TTC549 (cell line): ENCODE results near the gene MPP1.
A peak's percentile ranks its signal among the peaks of the same experiment; 100 is the strongest.

Experiments used
- FAIRE-seq: peaks from 2 replicates; lab custom pipeline; 2012; peaks lifted over from hg19 to GRCh38; lab: Jason Lieb, UNC

MPP1 gene

GRCh38 chrX:154775419-154776349 lies 29.6 kb downstream of the MPP1 start:
- FAIRE-seq = no peak

DNA sequence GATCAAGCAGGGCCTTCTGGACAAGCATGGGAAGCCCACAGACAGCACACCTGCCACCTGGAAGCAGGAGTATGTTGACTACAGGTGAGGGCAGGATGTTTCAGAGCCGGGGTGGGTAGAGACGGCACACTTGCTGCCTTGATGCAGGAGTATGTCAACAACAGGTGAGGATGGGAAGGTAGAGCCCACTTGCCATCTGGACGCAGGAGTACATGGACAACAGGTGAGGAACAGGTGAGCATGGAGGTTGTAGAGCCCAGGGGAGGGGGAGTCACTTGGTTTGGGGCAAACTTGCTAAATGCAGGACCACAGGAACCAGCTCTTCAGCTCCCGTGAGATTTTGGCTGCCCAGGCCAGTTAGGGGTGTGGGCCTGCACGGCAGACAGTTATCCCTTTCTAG lies 30.7 kb downstream of the MPP1 start:
- FAIRE-seq = no peak

DNA sequence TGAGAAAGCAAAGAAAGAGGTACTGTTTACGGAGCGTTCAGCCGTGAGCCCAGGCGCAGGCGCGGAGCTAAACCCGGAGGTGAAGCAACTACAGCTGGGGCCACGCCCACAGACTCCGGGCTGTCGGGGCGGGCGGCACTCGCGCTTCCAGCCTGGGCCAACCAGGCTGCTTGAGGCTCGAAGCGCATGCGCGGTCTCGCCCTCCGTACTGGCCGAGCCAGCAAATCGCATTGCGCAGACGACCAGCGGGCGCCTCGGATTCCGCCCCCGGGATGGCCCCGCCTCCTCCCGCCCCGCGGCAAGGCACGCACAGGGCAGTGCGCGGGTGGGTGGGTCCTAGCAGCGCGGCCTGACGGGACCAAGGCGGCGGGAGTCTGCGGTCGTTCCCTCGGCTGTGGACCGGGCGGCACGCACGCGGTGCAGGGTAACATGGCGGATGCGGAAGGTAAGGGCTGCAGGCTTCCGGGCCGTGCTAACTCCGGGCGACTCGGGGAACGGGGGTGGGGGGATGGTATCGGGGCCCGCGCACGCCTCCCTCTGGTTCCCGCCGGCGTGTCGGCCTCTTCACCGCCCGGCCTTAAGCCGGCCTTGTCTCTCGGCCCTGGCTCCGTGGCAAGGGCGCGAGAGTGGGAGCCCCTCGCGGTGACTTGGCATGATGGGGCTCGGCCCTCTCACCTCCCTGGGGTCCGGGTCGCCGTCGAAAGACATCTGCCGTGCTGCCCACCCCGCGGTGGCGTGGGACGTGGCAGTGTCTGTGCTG lies 42.6 kb downstream of the MPP1 start, which contains the start of gene DKC1:
TSS of gene DKC1 (plus strand) at position 328 of the 760 bp plus-strand sequence. CDS start at position 430, 102 bp downstream.
- FAIRE-seq = no peak

- FAIRE-seq = no peak
Observed at GRCh38 chrX:154761977-154762536, 43.2 kb downstream of the MPP1 start.

- no peak for FAIRE-seq
Observed at GRCh38 chrX:154758696-154759095, 46.6 kb downstream of the MPP1 start.

- no peak for FAIRE-seq
Observed at GRCh38 chrX:154751669-154752271, 53.5 kb downstream of the MPP1 start.

- FAIRE-seq = no peak
Observed at GRCh38 chrX:154751203-154751668, 54.0 kb downstream of the MPP1 start.

DNA sequence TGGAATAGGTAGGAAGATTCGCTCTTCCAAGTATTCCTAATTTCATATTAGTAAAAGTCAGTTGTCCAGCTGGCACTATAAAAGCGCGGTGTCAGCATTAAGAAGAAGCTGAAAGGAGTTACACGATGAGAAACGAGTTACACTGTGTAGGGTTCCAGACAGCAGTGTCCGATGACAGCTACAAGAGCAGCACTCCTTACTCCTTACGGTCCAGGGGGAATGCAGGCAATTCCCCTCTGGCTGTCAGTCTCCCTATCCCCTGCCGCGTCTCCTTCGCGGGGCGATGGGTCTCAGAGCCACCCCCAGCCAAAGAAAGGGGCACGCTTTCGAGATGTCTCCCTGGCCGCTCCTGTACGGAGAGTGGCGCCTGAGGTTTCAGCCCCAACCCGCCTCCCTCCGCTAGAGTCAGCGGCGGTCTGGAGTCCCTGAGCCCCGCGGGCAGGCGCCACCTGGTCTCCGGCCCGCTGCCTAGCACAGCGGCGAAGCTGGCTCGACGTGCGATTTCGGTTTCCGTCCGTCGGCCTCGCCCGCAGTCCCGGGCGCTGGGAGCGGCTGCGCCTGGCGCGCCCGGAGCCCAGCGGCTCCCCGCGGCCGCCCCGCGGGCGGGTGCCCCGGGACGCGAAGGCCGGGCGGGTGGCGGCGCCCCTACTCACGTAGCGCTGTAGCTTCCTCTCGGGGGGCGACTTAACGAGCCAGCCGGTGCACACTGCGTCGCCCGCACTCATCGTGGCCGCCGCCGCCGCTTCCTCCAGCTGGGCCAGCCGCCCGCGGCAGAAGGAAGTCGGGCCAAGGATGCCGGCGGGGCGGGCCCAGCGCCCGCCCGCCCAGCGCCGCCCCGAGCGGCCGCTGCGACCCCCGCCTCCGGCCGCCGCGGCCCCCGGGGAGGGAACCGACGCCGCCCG lies 54.7 kb downstream of the MPP1 start, which contains the start of gene GAB3:
TSS of gene GAB3 (minus strand) at position 777 of the 902 bp plus-strand sequence. CDS start at position 725, 52 bp downstream.
- FAIRE-seq = no peak

GRCh38 chrX:154749856-154750255 lies 55.4 kb downstream of the MPP1 start:
- no peak for FAIRE-seq

DNA sequence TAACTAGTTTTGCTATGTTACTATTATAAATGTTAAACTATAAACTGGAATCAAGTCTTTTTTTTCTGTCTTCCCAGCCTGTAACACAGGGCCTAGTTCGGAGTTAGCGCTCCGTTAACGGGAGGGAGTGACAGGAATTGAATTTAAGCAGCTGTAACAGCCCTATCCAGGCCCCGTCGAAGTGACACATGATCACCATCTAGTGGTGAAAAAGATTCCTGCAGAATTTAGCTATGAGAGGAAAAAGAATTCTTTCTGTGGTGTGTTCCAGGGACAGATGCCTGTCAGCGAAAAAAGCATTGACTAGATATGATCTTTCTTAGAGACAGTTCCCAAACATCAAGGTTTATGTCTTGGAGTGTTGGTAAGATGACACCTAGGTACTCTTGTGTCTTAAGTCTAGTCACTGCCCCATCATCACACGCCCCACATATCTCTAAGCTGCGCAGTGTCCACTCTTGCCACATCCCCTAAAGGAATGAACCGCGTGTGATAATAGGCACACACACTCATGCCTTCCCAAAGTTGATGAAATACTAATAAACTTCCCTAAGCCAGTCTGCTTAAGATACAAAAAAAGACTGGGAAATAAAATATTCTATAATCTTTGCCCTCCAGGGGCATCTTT lies 56.5 kb downstream of the MPP1 start:
- peak; percentile 23 for FAIRE-seq

GRCh38 chrX:154742613-154743012 lies 62.7 kb downstream of the MPP1 start:
- FAIRE-seq = no peak

DNA sequence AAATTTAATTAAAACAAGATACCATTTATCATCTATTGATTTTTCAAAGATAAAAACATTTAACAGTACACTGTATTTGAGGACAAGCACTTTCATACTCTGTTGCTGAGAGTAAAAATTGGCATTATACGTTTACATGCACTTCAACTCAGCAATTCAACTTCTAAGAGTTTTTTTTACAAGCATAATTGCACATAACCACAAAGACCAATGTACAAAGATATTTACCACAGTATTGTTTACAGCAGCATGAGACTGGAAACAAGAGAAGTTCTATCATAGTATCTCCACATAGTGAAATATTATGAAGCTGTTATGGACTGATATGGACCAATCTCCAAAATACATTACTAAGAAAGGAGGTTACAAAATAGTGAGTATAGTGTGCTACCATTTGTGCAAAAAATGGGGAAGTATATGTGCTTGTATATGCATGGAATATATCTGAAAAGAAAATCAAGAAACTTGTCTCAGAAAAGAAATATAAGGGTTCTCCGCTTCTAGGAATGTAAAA lies 65.3 kb downstream of the MPP1 start:
- FAIRE-seq = no peak

DNA sequence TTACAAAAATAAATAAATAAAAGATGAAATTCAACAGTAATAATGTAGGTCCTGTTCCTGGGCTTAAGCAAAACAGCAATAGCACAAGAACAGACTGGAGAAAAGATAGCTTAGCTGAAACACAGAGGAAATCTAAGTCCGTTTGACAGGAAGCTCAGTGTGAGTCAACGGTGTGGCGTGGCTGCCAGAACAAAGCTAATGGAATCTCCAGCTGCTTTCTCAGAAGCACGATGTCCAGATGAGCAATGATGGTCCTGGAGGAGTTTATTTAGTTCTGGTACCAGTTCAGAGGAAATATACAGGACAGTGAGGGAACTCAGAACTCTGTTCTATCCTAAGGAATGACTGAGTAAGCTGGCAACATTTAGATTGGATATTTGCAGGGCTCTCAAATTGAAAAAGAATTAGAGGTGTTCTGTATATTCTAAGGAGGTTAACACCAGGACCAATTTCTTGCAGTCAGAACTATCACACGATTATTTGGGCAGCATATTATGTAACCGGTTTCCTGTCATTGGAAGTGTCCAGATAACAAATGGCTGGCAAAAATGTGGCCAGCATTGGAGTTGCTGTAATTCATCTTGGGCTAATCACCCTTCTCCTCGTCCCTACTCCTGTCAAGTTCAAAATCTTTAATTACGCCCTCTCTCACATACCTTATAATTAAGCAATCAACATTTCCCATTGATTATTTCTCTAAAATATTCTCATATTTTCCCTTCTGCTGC lies 67.1 kb downstream of the MPP1 start:
- no peak for FAIRE-seq

GRCh38 chrX:154737136-154737535 lies 68.1 kb downstream of the MPP1 start:
- no peak for FAIRE-seq

DNA sequence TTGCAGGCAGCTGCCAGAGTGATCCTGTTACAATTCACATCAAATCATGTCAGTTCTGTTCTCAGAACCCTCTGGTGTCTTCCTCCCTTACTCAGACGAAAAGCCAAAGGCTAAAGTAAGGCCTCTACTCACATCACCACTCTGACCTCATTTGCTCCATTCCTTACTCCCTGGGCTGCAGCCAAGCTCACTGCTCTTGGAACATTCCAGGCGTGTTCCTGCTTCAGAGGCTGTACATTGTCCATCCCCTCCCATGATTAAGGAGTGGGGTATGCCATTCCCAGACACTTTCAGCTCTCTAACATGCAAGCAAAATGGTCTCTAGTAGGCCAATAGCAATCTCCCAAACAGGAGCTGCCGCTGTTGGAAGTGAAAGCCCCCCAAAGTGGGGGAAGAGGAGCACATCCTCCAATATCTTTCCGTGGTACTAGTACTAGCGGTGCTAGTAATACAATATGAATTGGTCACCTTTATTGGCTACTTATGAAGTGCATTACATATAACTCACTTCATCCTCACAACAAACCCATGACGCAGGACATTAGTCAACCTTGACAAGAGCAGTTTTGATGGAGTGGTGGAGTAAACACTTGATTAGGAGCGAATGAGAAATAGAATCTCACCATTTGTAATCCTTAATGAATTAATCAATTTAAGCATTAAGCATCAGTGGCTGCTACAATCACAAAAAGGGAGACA lies 69.4 kb downstream of the MPP1 start:
- no peak for FAIRE-seq

- FAIRE-seq = no peak
Observed at GRCh38 chrX:154734061-154734781, 71.1 kb downstream of the MPP1 start.

- no peak for FAIRE-seq
Observed at GRCh38 chrX:154733066-154733425, 72.2 kb downstream of the MPP1 start.

DNA sequence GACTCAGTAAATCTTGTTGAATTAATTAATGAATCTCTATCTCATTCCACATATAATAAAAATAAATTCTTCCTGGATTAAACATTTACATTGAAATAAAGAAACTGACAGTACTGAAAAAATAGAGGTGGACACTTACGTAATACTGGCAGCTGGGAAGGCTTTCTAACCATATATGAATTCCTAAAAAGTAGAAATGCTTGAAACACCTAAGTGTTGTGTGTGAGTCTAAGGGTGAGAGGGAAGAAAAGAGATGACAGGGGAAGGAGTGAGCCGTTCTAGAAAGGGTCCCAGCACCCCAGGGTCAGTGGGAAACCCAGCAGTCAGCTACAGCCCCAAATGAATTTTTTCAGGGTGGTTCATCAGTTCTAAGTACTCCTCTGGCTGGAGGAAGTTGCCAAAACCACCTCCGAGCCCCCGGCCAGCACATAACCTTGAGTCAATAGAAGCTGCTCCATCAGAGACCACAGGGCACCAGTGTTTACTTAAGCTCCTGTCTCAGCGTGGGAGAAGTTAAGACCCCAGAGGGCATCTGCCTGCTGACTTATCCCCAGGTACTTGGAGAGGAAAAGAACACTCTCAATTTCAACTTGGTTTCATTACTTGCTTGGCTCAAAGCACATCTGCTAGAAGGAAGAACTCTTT lies 72.7 kb downstream of the MPP1 start:
- no peak for FAIRE-seq
